ENCODE measurements around the gene IPMK. TPM values are rescaled to one million over a fixed set of nuclear protein-coding genes. Genes with fewer than 3 reads are reported as not detected.

Gene IPMK
- total RNA-seq, 1 donor from 2014 or later: 14.3 TPM

- no peaks in the 10 kb centered on the region for H3F3A ChIP-seq (ENCODE audit: low read depth)
- H3K27ac Mint-ChIP-seq: peak overlapping the region; percentile 46
- no peaks in the 10 kb centered on the region for H3K36me3 ChIP-seq
- H3K4me1 Mint-ChIP-seq: no peaks in the 10 kb centered on the region
- H3K9ac ChIP-seq: no peak overlapping the region
- H3K4me3 Mint-ChIP-seq: no peak overlapping the region
- H3K9me3 ChIP-seq (ENCODE audit: low read depth): no peaks in the 10 kb centered on the region
- peaks cover 22% of the 10 kb centered on the region for H3K36me3 Mint-ChIP-seq
- no peak for TF ChIP-seq CTCF (IDR thresholded peaks at IDR 0.05)
- TF ChIP-seq EZH2phosphoT487 (IDR thresholded peaks at IDR 0.05): no peak
- TF ChIP-seq EZH2 (IDR thresholded peaks at IDR 0.05): no peak
- no peak overlapping the region for H3K4me3 ChIP-seq
- no peak for DNase-seq (ENCODE audit: low spot score)
- no peaks in the 10 kb centered on the region for H3K79me2 ChIP-seq (ENCODE audit: low read depth)
- H4K20me1 ChIP-seq (ENCODE audit: low read depth): no peaks in the 10 kb centered on the region
- H3K9me3 Mint-ChIP-seq: peaks cover 2% of the 10 kb centered on the region
- H3K27me3 Mint-ChIP-seq (ENCODE audit: insufficient read depth, low read depth): no peaks in the 10 kb centered on the region
- H3K27ac ChIP-seq: no peak overlapping the region
- H3K4me2 ChIP-seq: no peak overlapping the region
- no peaks in the 10 kb centered on the region for H3K27me3 ChIP-seq
- no peak overlapping the region for H2AFZ ChIP-seq (replicated peaks)
- H3K4me1 ChIP-seq: no peaks in the 10 kb centered on the region
These were observed 58.0 kb downstream of the IPMK start for GRCh38 chr10:58209669-58210068.

GRCh38 chr10:58206251-58206650, 61.4 kb downstream of the IPMK start:
- Histone ChIP-seq H3K27me3 (no peaks in the 10 kb centered on the region), H3K36me3 (no peaks in the 10 kb centered on the region), H3K79me2 (ENCODE audit: low read depth) (no peaks in the 10 kb centered on the region), H3K27ac (no peak overlapping the region), H3K4me2 (no peak overlapping the region), H3F3A (ENCODE audit: low read depth) (no peaks in the 10 kb centered on the region), H2AFZ (replicated peaks) (no peak overlapping the region), H4K20me1 (ENCODE audit: low read depth) (no peaks in the 10 kb centered on the region), H3K4me3 (no peak overlapping the region), H3K9ac (no peak overlapping the region), H3K4me1 (no peaks in the 10 kb centered on the region), H3K9me3 (ENCODE audit: low read depth) (no peaks in the 10 kb centered on the region)
- H3K4me1 Mint-ChIP-seq: no peaks in the 10 kb centered on the region
- H3K9me3 Mint-ChIP-seq: peaks cover 2% of the 10 kb centered on the region
- peaks cover 14% of the 10 kb centered on the region for H3K36me3 Mint-ChIP-seq
- TF ChIP-seq EZH2 (IDR thresholded peaks at IDR 0.05) (no peak), EZH2phosphoT487 (IDR thresholded peaks at IDR 0.05) (no peak), CTCF (IDR thresholded peaks at IDR 0.05) (no peak)
- DNase-seq (ENCODE audit: low spot score): no peak
- no peaks in the 10 kb centered on the region for H3K27me3 Mint-ChIP-seq (ENCODE audit: insufficient read depth, low read depth)
- H3K27ac Mint-ChIP-seq: no peak overlapping the region
- no peak overlapping the region for H3K4me3 Mint-ChIP-seq

- H3K4me1 Mint-ChIP-seq: no peaks in the 10 kb centered on the region
- DNase-seq (ENCODE audit: low spot score): no peak
- no peak overlapping the region for H3K4me3 Mint-ChIP-seq
- Histone ChIP-seq H3K27ac (no peak overlapping the region), H4K20me1 (ENCODE audit: low read depth) (no peaks in the 10 kb centered on the region), H3K4me3 (no peak overlapping the region), H3K9me3 (ENCODE audit: low read depth) (no peaks in the 10 kb centered on the region), H2AFZ (replicated peaks) (no peak overlapping the region), H3K9ac (no peak overlapping the region), H3K4me1 (no peaks in the 10 kb centered on the region), H3K4me2 (no peak overlapping the region), H3K27me3 (no peaks in the 10 kb centered on the region), H3K79me2 (ENCODE audit: low read depth) (no peaks in the 10 kb centered on the region), H3K36me3 (no peaks in the 10 kb centered on the region), H3F3A (ENCODE audit: low read depth) (no peaks in the 10 kb centered on the region)
- H3K27ac Mint-ChIP-seq: no peak overlapping the region
- H3K36me3 Mint-ChIP-seq: peaks cover 9% of the 10 kb centered on the region
- TF ChIP-seq EZH2 (IDR thresholded peaks at IDR 0.05): no peak
- no peak for TF ChIP-seq EZH2phosphoT487 (IDR thresholded peaks at IDR 0.05)
- no peak for TF ChIP-seq CTCF (IDR thresholded peaks at IDR 0.05)
- H3K9me3 Mint-ChIP-seq: no peaks in the 10 kb centered on the region
- no peaks in the 10 kb centered on the region for H3K27me3 Mint-ChIP-seq (ENCODE audit: insufficient read depth, low read depth)
These were observed 66.0 kb downstream of the IPMK start for GRCh38 chr10:58201704-58202103.
